GM19468 (cell line): Measurements from ENCODE around the gene ZNF484.
"Not testable (repeated sequence)": the region's sequence is repeated elsewhere in the genome, so short reads cannot be mapped to it uniquely, and the experiment has no call there.

Source experiments
- ATAC-seq: cut with Tn5 transposase; IDR thresholded peaks from one replicate; pipeline ENCODE4 v1.9.1; 2021; ENCODE audit warnings: mild to moderate bottlenecking, moderate library complexity, moderate number of reproducible peaks; ENCODE audit not compliant: unreplicated experiment; ENCODE audit errors: extremely low read depth

Gene ZNF484

DNA sequence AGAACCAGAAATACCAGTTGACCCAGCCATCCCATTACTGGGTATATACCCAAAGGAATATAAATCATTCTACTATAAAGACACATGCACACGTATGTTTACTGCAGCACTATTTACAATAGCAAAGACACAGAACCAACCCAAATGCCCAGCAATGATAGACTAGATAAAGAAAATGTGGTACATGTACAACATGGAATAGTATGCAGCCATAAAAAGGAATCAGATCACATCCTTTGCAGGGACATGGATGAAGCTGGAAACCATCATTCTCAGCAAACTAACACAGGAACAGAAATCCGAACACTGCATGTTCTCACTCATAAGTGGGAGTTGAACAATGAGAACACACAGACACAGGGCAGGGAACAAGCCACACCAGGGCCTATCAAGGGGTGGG, 11.2 kb downstream of the ZNF484 start:
- not testable (repeated sequence) for ATAC-seq

DNA sequence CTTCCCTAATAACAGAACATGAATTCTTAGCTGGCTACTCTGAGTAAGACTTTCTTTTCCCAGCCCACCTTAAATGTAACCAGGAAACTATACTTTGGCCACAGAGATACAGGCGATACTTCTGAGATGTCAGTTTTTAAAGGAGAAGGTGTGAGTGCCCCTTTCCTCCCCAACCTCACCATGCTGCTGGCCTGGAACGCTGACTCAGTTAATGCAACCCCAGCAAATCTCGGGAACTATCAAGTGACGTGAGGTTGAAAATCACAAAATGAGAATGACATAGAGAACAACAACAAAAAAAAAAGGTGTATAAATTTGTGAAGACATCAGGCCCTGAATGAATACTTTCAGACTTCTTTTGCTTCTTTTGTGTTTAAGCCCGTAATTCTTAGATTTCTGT, 13.7 kb downstream of the ZNF484 start:
- ATAC-seq = no peak

DNA sequence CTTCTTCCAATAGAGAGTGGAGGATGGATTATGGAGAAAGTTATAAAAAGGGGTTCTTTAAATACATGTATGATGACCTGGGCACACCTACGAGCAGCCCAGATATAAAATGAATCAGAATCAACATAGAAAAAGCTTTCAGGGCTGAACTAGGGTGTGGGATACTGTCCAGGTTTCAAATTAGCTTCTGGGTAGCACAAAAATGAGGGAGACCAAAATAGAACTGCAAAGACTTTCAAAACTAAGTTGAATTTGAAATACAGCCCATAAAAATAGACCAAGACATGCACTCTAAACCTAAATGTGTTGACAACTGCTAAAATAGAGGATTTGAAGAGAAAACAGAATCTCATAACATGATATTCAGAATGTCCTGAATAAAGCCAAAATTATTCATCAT, 17.0 kb downstream of the ZNF484 start:
- no peak for ATAC-seq

DNA sequence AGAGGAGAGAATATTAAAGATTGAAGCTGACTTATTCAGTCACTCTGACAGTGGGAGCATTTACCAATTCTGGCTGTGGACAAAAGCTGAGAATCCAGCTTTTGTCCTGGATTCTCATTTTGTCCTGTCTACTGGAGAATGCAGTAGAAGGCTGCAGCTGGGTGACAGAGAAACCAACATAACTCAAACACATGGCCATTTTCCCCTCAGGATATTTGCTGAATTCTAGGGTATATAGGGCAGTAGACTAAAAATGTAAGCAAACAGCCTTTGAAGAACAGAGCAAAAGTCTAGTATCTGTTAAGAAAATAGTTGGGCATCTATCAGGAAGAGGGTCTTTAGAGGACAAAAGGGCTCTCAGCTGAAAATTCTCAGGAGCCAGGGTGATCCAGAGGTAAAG, 20.6 kb downstream of the ZNF484 start:
- no peak for ATAC-seq

DNA sequence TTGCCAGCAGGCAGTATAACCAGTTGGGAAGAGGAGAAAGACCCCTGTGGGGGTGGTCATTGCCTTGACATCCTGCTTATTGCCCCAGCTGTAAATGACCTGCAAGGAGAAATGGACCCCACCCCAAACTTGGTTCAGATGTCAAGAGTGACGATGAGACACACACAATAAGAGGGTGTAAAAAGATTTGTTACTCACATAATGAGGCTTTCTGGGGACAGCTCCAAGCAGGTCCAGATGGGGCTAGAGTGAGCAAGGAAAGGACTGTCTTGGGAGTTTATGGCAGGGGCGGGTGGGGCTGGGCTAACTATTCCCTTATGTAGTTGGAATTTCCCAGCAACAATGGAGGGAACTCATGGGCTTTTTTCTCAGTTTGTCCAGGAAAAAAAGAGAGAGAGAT, 24.1 kb downstream of the ZNF484 start:
- ATAC-seq = no peak

DNA sequence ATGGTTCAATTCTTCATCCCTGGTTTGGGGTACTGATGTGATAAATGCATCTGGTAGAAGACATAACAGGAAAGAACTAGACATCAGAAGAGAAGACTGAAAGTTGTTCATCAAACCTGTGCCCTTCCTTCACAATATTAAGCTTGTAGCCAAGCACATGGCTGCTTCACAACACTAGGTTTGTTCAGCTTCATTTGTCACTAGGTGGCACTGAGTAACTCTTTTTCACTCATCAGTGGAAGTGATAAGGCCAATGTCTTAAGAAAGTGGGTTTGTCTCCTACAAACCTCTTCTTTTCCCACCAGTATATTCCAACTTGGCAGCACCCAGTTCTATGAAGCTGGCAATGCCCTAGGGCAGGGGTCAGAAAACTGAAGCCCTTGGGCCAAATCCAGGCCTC, 26.9 kb downstream of the ZNF484 start:
- no peak for ATAC-seq

DNA sequence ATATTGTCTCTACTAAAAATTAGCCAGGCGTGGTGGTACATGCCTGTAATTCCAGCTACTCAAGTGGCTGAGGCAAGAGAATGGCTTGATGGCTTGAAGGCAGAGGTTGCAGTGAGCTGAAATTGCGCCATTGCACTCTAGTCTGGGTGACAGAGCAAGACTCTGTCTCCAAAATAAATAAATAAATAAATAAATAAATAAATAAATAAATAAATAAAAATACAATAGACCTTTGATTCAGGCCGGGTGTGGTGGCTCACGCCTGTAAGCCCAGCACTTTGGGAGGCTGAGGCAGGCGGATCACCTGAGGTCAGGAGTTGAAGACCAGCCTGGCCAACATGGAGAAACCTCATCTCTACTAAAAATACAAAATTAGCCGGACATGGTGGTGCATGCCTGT, 29.1 kb downstream of the ZNF484 start:
- not testable (repeated sequence) for ATAC-seq

DNA sequence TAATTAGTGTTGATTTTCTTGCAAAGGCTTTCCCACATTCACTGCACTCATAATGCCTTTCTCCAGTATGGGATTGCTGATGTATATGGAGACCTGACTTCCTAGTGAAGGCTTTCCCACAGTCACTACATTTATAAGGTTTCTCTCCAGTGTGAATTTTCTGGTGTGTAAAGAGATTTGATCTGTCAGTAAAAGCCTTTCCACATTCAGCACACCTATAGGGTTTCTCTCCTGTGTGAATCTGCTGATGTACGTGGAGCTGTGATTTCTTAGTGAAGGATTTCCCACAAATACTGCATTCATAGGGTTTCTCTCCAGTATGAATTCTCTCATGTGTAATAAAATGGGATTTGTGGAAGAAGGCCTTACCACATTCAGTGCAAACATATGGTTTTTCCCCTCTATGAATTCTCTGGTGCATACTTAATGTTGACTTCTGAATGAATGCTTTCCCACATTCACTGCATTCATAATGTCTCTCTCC, 31.1 kb downstream of the ZNF484 start:
- no peak for ATAC-seq

DNA sequence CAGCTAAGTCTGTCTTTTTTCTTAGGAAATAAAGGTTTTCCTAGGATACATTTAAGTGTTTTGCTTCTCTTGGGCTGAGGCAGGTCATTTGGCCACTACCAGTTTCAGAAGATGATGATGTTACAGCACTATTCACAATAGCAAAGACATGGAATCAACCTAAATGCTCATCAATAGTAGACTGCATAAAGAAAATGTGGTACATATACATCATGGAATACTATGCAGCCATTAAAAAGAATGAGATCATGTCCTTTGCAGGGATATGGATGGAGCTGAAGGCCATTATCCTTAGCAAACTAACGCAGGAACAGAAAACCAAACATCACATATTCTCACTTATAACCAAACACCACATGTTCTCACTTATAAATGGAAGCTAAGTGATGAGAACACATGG, 39.4 kb downstream of the ZNF484 start:
- not testable (repeated sequence) for ATAC-seq

DNA sequence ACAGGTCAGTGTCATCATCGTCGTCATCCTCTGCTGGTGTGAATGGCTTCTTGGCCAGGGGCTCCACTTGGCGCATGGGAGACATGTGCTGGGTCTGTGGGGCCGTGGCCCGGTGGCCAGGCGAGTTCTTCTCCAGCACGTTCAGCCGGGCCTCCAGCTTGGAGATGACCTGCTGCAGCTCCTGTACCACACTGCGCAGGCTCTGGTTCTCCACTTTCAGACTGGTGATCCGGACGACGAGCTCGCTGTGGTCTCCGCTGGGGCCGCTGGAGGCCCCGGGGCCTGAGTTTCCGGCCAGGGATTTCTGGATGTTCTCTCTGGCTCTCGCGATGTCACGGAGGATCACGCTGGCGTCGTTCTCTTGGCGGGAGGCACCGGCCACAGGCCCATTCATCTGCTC, 40.6 kb downstream of the ZNF484 start:
- ATAC-seq = no peak

DNA sequence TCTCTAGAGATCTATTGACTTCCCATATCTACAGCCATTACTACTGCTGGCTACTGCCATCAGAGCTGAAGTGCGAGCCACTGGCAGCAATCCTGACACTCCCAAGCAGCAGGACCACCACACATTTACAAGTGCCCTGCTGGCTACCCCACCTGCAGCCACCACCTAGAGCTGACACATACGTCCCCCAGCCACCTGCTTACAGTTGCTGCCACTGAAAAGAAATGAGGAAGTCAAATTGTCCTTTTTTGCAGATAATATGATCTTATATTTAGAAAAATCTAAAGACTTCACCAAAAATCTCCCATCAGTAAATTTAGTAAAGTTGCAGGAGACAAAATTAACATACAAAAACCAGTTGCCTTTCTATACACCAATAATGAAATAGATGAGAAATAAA, 48.4 kb downstream of the ZNF484 start:
- no peak for ATAC-seq

DNA sequence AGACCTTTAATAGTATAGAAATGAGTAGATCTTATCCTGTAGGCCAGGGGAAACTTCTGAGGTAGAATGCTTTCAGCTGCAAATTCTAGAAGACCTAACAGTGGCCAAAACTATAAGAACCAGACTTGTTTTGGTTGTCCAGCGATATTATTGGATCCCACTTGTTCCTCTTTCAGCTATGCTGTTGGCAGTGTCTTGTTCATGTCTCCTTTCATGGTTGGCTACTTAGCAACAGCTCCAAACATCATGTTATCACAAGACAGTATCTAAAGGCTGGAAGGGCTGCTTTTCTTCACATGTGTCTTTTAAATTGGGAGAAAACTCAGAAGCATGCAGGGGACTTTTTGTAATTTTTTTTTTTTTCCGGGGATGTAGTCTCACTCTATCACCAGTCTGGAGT, 52.8 kb downstream of the ZNF484 start:
- not testable (repeated sequence) for ATAC-seq

DNA sequence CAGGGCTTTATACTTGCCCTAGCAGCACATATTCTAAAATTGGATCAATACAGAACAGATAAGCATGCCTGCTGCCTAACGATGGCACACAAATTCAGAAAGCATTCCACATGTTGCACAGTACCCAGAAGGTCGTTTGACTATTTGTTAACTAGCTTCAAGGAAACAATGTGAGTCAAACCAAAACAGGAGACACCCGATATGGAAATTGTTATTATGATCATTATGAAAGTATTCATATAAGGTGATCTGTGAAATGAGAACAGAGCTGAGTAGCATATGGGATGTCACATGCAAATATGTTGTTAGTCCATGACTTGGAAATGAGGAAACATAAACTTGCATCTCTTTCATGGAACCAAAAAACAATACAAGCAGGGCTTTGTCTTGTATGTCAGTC, 56.9 kb downstream of the ZNF484 start:
- ATAC-seq = no peak

DNA sequence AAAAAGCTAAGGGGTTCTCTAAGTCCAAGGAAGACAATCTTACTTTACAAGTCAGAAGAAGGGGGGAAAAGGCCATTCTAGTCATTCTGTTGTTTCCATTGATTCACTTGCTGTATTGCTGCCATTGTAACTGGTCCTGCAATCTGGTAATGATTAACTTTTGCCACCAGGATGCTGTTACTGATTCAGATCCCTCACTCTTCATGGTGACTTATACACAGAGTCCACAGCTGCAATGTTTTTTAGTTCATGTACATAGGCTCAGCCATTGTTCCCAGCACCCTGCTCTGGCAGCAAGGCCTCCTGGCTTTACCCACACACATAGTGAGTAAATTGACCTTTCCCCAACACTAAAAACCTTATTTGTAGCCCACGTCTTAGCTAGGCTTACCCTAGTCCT, 57.9 kb downstream of the ZNF484 start:
- not testable (repeated sequence) for ATAC-seq

DNA sequence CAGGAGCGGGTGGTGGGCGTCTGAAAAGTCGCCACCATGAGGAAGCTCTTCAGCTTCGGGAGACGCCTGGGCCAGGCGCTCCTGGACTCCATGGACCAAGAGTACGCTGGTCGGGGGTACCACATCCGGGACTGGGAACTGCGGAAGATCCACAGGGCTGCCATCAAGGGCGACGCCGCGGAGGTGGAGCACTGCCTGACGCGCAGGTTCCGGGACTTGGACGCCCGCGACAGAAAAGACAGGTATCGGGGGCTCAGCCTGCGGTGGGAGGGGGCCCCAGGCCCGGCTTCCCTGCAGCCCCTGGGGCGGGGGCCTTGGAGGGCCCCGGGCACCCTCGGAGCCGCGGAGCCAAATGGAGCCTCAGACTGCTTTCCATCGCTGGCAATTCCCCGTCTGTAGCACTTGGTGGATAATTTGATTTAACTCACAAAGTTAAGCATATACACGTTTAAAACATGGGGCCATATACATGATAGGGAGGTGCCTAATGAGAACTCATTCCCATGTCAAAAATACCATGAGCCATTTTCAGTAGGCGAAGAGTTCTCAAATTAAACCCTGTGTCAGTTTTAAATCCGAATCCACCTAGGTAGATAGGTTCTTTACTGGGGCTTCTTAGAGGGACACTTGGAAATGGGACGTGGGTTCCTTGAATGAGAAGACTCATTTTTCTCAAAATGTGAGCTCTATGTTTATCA, 68.1 kb downstream of the ZNF484 start:
- not testable (repeated sequence) for ATAC-seq

DNA sequence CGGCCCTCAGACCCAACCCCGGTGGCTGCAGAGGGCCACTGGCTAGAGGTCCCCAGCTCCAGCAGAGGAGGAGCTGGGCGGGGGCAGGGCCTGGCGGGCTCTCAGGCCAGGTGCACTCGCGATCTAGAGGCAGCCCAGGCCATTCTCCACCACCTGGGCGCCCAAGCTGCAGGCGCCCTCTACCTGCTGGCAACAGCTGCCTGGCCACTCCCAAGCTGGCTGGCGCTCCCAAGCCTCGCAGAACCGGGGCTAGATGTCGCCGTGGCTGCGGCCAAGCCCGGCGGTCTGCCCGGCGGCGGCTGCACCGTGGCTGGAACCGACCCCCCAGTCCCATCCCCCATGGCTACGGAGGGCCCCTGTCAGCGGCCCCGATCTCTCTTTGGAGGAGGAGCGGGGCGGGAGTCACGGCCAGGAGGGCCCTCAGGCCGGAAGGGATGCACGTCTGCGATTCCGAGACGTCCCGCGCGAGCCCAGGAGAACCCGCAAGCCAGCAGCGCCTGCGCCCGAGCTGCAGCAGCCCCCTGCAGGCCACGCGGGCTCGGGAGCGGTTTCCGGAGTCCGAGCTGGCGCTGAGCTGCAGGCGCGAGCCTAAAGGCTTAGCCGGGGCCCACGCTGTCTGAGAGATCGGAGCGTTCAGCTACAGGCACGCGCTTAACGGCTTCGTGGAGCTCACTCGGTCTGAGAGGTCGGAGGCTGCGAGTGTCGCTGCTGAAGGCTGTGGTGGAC, 68.9 kb downstream of the ZNF484 start:
- no peak for ATAC-seq

DNA sequence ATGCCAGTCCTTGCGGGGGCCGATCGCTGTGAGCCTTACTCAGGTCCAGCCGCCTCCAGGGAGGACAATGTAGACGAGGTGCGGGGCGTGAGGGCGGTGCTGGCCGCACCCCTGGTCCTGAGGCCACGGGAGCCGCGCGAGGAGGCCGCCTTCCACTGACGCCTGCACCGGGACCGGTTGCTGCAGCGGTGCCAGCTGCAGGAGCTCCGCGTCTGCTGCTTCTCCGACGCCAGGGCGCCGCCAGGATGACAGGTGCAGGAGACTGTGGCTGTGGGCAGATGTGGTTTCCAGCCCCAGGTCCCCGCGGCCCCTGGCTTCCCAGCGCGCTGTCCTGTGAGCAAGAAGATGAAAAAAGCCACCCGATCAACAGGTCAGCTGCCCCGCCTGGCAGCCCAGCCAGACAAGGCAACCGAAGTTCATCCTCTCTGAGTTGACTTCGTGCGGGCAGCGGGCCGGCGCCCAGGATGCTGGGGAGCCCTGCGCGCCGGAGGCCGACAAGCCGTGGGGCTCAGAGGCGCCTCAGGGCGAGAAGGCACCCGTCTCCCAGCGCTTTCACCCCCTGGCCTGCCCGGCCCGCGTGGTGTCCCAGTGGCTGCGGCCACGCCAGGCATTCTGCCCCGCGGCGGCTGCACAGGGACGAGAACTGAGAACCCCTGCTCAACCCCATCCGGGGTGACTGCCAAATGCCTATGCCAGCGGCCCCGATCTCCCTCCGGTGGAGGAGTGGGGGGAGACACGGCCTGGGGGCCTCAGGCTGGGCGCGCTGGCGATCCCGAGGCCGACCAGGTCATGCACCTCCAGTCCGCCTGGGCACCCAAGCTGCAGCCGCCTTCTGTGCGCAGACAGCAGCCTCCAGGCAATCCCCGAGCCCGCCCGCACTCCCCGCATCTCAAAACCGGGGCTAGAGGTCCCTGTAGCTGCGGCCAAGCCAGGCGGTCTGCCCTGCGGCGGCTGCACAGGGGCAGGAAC, 69.8 kb downstream of the ZNF484 start:
- ATAC-seq = no peak

DNA sequence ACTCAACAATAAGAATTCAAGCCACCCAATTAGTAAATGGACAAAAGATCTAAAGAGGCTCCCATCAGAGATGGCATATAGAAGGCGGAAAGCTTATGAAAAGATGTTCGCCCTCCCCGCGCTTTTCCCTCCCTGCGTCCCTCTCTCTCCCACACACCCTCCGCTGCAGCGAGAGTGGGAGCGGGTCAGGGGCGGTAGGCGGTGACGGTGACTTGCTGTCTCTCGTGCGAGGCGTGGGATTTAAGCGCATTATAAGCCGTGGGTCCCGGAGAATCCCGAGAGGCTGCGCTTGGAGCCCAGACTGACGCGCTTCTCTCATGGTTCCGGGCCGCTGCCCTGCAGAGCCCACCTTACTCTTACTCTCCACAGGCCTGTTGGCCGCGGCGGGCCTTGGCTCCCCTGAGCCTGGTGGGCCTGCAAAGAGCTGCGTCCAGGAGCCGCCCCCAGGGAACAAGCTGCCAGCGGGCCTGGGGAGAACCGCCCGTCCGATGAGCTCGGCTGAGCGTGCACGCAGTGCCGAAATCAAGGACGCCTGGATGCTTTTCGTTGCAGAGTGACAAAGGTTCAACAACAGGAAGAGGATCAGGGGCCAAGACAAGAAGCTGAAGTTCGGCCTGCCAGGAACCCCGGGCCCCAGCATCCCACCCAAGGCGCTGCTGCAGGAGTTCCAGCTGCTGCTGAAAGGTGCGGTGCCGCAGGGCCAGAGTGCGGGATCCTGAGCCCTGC, 70.6 kb downstream of the ZNF484 start:
- no peak for ATAC-seq

DNA sequence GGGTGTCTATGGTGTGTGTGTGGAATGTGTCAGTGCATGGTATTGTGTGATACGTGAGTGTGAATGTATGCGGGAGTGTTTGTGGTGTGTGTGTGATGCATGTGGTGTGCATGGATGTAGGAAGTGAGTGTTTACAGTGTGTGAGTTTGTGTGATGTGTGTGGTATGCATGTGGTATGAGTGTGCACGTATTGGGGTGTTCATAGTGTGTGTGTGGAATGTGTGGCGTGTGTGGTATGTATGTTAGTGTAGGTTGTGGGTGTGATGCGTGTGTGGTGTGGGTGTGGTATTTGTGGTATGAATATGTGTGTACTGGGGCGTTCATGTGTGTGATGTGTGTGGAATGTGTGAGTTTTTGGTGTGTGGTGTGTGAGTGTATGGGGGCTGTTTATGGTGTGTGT, 73.1 kb downstream of the ZNF484 start:
- ATAC-seq = no peak

DNA sequence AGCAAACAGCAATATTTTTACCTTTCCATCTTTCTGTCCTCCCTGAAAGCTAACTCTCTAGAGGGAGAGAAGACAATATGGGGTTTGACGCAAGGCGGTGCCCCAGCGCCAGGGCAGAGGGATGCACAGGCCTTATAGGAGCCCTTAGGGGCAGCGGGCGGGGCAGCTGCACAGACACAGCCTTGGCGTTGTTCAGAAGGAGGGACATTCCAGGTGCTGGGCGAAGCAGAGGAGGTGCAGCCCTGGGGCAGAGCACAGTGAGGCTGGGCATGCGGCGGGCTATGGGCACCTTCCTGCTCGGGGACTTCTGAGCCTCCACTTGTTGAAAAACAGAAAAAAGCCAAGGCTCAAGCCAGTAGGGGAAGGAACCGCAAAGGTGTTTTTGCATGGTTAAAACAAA, 79.5 kb downstream of the ZNF484 start:
- no peak for ATAC-seq
